MM.1S (cell line): Measurements from ENCODE around the gene PHB1.
"Not testable (repeated sequence)": the region's sequence is repeated elsewhere in the genome, so short reads cannot be mapped to it uniquely, and the experiment has no call there.

Experiments used
- EZH2 ChIP-seq: fragments of 300-600 bp; sonication (generic); optimal IDR thresholded peaks from 2 replicates; pipeline ENCODE3; 2017; ENCODE audit warnings: low read depth, mild to moderate bottlenecking, antibody characterized with exemption, low read length, mixed read lengths
- EZH2phosphoT487 ChIP-seq: fragments of 300-600 bp; sonication (generic); IDR thresholded peaks from 2 replicates; pipeline ENCODE4 v1.6.1; 2018; ENCODE audit warnings: antibody characterized with exemption, low read length
- TF ChIP-seq, protein P1 (sequence below): fragments of 300-600 bp; sonication (generic); IDR thresholded peaks from 2 replicates; pipeline ENCODE4 v1.5.1; 2016; ENCODE audit warnings: antibody characterized with exemption, low read length, mixed read lengths

DNA sequence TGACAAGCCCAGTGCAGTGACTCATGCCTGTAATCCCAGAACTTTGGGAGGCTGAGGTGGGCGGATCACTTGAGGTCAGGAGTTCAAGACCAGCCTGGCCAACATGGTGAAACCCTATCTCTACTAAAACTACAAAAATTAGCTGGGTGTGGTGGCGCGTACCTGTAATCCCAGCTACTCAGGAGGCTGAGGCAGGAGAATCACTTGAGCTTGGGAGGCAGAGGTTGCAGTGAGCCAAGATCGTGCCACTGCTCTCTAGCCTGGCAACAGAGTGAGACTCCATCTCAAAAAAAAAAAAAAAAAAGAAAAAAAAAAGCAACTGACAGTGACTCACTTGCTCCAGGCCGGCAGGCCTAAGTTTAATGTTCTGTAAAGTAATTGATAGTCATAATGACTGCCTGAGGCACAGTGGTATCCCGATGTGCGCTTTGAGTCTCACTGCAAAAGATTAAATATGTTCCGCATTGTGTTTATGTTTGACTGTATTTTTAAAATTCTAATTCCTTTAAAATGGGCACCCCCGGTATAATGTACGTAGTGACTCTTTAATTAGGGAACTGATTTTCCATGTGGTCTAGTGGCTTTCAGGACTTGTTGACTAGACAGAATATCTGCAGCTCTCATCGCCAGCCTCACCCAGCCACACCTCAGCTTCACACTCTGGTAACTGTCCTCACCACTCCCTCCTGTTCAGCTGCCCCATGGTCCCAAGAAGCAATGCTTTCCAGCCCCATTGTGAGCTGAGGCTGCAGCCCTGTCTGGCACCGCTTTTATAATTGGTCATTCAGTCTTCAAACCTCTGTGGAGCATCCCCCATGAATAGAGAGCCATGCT lies 25.0 kb downstream of the PHB1 start:
- not testable (repeated sequence) for TF ChIP-seq EZH2, EZH2phosphoT487
- TF ChIP-seq, protein P1, sequence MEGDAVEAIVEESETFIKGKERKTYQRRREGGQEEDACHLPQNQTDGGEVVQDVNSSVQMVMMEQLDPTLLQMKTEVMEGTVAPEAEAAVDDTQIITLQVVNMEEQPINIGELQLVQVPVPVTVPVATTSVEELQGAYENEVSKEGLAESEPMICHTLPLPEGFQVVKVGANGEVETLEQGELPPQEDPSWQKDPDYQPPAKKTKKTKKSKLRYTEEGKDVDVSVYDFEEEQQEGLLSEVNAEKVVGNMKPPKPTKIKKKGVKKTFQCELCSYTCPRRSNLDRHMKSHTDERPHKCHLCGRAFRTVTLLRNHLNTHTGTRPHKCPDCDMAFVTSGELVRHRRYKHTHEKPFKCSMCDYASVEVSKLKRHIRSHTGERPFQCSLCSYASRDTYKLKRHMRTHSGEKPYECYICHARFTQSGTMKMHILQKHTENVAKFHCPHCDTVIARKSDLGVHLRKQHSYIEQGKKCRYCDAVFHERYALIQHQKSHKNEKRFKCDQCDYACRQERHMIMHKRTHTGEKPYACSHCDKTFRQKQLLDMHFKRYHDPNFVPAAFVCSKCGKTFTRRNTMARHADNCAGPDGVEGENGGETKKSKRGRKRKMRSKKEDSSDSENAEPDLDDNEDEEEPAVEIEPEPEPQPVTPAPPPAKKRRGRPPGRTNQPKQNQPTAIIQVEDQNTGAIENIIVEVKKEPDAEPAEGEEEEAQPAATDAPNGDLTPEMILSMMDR: not testable (repeated sequence)
